Stimulated activated naive CD4-positive, alpha-beta T cell (primary cell): Measurements from ENCODE around the gene EXOC4.
"Not testable (repeated sequence)": the region's sequence is repeated elsewhere in the genome, so short reads cannot be mapped to it uniquely, and the experiment has no call there.

Experiments used
- DNase-seq, 6 experiments: peaks; one replicate each; lab custom pipeline; 2025; lab: John Stamatoyannopoulos, UW

Gene EXOC4

GRCh38 chr7:133625046-133625445 lies 372.2 kb downstream of the EXOC4 start:
- DNase-seq, result no peak

DNA sequence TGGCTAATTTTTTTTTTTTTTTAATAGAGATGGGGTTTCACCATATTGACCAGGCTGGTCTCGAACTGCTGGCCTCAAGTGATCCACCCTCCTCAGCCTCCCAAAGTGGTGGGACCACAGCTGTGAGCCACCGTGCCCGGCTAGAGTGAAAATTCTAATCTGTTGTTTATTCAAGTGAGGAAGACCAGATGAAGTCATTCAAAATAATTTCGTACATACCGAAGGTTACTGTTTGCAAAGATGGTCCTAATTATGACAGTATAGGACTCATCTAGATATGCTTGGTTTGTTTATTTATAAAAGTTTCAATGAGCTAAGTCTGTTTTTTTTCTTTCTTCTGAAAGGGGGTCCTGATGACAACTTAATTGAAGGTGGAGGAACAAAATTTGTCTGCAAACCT lies 376.8 kb downstream of the EXOC4 start:
- no peak for DNase-seq

- DNase-seq, result no peak
These were observed 380.2 kb downstream of the EXOC4 start for GRCh38 chr7:133633055-133633454.

- no peak for DNase-seq
These were observed 382.7 kb downstream of the EXOC4 start for GRCh38 chr7:133635541-133635940.

GRCh38 chr7:133638857-133639256 lies 386.0 kb downstream of the EXOC4 start:
- no peak for DNase-seq

- no peak for DNase-seq
These were observed 388.6 kb downstream of the EXOC4 start for GRCh38 chr7:133641436-133641835.

DNA sequence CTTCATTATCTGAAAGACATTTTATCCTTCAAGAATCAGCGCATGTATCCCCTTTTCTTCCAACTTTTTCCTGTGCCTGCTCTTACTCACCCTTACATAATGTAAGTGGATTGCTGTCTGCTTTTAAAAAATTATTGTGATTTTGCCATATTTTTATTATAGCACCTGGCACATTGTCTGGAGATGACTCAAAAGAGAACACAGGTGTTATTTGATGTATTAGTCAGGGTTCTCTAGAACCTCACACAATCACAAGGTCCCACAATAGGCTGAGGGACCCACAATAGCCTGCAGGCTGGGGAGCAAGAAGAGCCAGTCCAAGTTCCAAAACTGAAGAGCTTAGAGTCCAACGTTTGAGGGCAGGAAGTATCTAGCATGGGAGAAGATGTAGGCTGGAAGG lies 390.0 kb downstream of the EXOC4 start:
- no peak for DNase-seq

GRCh38 chr7:133643652-133644051 lies 390.8 kb downstream of the EXOC4 start:
- DNase-seq, result not testable (repeated sequence)

- DNase-seq, result no peak
These were observed 393.1 kb downstream of the EXOC4 start for GRCh38 chr7:133645884-133646391.

DNA sequence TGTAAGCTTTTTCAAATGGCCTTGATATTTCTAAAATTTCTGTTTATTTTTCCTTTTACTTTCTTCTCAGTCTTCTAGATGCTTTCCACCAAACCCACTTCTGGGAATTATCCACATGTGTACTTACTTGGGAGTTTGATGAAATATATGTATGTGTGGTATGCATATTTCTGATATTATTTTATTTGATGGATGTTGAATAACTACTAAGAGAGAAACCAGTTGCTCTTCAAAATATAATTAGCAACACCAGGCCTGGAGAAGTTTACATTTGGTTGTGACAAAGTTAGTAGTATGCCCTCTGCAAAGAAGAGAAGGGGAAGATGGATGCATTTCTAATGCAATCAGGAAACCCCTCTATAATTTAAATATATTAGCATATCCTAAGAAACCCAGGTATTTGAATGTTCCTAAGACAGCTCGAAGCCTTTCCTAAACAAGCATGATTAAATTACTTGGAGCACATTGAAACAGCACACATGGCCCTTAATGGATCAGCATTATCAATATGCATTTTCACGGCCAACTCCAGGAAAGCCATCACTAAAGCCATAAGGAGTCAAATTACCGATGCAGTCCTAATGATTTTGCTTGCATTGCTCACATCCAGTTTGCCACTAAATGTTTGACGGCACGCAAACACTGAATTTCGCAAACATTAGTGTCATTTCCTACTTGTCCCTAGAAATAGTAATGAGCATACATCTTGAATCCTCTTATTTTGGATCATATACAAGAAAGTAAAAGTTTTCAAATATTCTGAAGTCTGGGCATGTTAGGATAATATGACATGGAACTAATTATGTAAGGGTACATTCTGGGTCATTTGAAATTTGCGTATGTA lies 393.8 kb downstream of the EXOC4 start:
- DNase-seq, result no peak

GRCh38 chr7:133649593-133649992 lies 396.7 kb downstream of the EXOC4 start:
- no peak for DNase-seq

DNA sequence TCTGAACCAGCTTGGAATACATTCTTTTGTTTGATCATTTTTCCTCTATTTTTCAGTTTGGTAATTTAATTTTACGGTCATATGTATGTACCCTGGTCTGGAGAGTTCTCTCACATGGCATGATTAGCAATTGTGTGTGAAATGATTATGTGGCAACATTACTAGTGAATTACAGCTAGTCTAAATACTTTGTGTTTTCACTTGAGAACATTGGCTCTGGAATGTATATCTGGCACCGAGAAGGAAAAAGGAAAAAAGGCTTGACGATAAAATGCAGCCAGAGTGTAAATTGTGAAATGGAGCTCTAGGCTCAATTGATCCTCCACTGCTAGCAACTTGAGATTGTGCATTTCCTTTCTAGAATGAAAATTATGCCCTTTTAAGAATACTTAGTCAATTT lies 397.2 kb downstream of the EXOC4 start:
- DNase-seq, result no peak

- DNase-seq, result no peak
These were observed 397.8 kb downstream of the EXOC4 start for GRCh38 chr7:133650487-133651300.

DNA sequence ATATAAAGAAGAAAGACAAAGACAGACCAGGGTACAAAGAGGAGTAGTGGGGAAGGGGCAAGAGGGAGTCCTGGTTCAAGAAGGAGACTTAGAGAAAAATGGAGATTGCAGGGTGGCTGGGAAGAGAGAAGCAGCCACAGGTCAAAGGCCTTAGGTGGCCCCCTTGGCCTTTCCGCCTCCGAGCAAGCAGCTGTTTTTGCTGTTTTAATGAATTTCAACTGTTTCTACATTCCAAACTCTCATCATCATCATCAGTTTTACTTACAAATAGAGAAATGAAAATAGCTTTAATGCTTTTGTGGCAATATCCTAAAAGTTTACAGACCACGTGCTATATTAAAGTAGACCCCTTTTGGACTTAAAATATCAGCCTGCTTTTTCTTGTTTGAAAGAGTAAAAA lies 399.7 kb downstream of the EXOC4 start:
- DNase-seq, result no peak

- no peak for DNase-seq
These were observed 401.7 kb downstream of the EXOC4 start for GRCh38 chr7:133654547-133654946.

- no peak for DNase-seq
These were observed 409.4 kb downstream of the EXOC4 start for GRCh38 chr7:133662276-133662675.

DNA sequence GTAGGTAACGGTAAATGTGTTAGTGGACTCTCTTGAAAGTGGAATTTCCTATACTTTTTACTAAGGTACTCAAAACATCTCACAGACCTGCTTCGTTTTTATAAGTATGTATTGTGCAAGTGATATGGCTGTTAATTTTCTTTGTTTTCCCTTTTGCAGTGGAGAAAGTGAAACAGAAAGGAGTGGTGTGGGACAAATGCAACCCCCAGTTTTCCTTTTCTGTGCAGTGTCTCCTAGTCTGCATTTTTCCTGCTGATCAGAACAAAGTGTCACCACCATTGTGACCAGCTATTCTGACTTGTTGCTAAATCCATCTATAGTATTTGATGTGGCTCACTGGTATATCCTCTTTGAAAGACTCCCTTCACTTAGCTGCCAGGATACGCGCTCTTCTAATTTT lies 410.0 kb downstream of the EXOC4 start:
- no peak for DNase-seq

- no peak for DNase-seq
These were observed 411.6 kb downstream of the EXOC4 start for GRCh38 chr7:133664528-133664927.

DNA sequence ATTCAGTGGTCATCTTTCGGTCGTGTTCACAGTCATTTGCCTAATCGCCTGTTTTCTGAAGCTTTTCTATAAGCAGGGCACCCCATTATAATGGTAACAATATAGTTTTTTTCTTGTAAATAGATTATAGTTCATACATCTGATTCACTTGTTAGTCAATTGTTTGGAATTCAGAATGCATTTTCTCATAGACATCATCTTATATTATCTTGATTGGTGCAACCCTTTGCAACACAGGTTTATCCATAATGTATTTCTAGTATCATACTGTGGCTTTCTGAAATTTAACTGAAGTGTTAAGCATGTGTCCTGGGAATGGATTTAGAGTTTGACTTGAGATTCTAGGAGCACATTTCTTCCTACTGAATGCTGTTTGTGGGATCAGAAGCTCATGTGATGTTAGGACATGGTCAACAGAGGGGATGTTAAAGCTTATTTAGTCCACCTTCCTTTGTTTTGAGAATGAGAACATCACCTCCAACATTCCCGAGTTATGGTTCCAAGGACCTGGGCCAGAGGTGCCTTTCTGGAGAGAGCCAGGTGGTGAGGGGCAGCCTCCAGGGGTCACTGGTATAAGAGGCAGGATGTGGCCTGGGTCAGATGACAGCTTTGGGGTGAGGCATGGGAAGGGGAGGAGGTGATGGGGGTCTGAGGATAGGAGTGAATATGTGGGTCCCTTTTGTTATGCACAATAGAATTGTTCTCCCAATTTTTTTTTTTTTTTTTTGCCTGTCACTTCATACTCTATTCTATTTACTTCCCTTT lies 415.6 kb downstream of the EXOC4 start:
- no peak for DNase-seq

DNA sequence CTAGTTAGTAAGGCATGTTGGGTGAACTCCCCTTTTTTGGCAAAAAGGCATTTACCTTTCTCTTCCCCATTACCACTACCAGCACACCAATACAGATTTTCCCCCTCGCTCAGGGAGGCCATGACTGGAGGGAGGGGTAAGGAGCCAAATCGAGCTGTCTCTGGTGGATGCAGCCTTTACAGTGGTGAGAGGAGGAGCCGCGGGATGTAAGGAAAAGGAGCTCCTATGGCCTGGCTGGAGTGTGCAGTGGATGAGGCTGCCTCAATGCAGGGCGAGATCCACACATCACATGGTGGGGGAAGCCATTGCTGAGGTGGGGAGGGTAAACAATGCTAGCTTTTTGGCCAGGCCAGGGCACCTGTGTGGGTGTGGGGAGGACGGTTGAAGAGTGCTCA lies 416.2 kb downstream of the EXOC4 start:
- no peak for DNase-seq

DNA sequence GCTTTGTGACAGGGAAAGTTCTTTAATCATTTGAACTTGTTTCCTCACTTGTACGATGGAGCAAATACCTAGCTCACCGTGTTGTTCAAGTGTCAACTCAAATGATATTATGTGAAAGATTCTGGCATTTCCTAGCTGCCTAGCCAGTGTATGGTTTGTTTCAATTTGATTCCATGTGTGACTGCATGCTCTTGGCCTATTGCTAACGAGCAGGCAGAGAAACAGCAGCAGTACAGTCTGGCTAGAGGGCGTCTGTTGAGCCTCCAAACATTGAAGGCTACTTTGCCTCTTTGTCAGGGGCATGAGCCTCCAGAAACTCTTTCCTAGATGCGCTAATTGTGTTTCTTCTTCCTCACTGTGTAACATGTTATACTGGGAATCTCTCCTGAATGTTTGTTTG lies 417.4 kb downstream of the EXOC4 start:
- DNase-seq, result no peak

DNA sequence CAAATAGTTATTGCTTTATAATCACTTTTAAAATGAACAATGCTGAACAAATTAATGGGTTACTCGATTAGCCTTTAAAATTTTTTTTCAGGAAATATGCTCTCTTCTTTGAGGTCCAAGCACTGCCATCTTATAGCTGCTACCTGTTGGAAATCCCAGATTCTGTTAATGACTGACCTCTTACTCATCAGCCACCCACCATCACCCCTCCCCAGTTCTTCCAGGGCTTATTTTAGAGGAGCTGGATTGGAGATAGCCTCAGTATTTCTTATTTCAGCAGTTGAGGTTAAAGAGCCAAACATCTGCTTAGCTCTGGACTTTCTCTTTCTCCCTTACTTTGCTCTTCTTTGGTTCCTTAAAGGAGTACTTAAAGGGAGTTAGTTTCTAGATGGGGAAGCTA lies 420.0 kb downstream of the EXOC4 start:
- no peak for DNase-seq
